Activated T-cell treated with anti-CD3 and anti-CD28 coated beads, Interleukin-2, amount 50 U/mL, for 72 hours (primary cell): ENCODE data around the gene SRPRA. TPM values are rescaled to one million over a fixed set of nuclear protein-coding genes. Genes with fewer than 3 reads are reported as not detected.
A peak's percentile ranks its signal among the peaks of the same experiment; 100 is the strongest.

Experiments used
- ATAC-seq, 2 donors: fragments of 150-1000 bp; cut with Tn5 transposase; replicated peaks in 1 of 2; 2 replicates each; pipeline ENCODE4 v1.10.0; 2021; ENCODE audit warnings: moderate library complexity in 2 of 2, mild to moderate bottlenecking in 1 of 2
- DNase-seq, 2 donors: peaks; one replicate each; pipeline ENCODE4 v3.0.0; 2021 to 2022; ENCODE audit warnings: mixed read lengths in 1 of 2
- H3K27ac Mint-ChIP-seq: one replicate; pipeline ENCODE4 v1.8.0; 2022; ENCODE audit warnings: mild to moderate bottlenecking, moderate library complexity, mixed read lengths
- H3K27me3 Mint-ChIP-seq: one replicate; pipeline ENCODE4 v1.8.0; 2022; ENCODE audit warnings: low read depth, mixed read lengths
- H3K36me3 Mint-ChIP-seq, 2 donors: one replicate each; pipeline ENCODE4 v1.8.0; 2022; ENCODE audit warnings: mixed read lengths in 2 of 2, mild to moderate bottlenecking in 1 of 2; ENCODE audit not compliant: insufficient read depth in 2 of 2
- H3K4me1 Mint-ChIP-seq: one replicate; pipeline ENCODE4 v1.8.0; 2022; ENCODE audit warnings: low read depth, mixed read lengths
- H3K4me3 Mint-ChIP-seq, 2 donors: one replicate each; pipeline ENCODE4 v1.8.0; 2022; ENCODE audit warnings: mild to moderate bottlenecking in 2 of 2, mixed read lengths in 2 of 2, moderate library complexity in 2 of 2
- H3K9me3 Mint-ChIP-seq, 2 donors: one replicate each; pipeline ENCODE4 v1.8.0; 2022; ENCODE audit warnings: mixed read lengths in 2 of 2
- total RNA-seq, 2 donors: library from RNA; stranded (reverse); gene quantifications; one replicate each; pipeline ENCODE4 v1.2.3, GENCODE V29; 2022

The SRPRA gene
- total RNA-seq, 2 donors from 2014 or later: 118 to 136 TPM

GRCh38 chr11:126253265-126253664 is 15.4 kb downstream of the SRPRA start:
- peaks cover 4% of the 10 kb centered on the region for H3K4me1 Mint-ChIP-seq
- H3K27ac Mint-ChIP-seq: no peak overlapping the region
- DNase-seq (no peak), ATAC-seq (no peak)
- no peak overlapping the region for H3K4me3 Mint-ChIP-seq
- no peaks in the 10 kb centered on the region for H3K9me3 Mint-ChIP-seq
- H3K27me3 Mint-ChIP-seq: no peaks in the 10 kb centered on the region
- peaks cover 0 to 7% of the 10 kb centered on the region in 2 donors for H3K36me3 Mint-ChIP-seq

GRCh38 chr11:126246636-126247035 is 22.1 kb downstream of the SRPRA start:
- Mint-ChIP-seq H3K9me3 (no peaks in the 10 kb centered on the region), H3K4me3 (no peak overlapping the region), H3K27me3 (no peaks in the 10 kb centered on the region), H3K4me1 (no peaks in the 10 kb centered on the region), H3K27ac (no peak overlapping the region), H3K36me3 (peaks cover 0 to 10% of the 10 kb centered on the region in 2 donors)
- ATAC-seq (no peak), DNase-seq (no peak)

DNA sequence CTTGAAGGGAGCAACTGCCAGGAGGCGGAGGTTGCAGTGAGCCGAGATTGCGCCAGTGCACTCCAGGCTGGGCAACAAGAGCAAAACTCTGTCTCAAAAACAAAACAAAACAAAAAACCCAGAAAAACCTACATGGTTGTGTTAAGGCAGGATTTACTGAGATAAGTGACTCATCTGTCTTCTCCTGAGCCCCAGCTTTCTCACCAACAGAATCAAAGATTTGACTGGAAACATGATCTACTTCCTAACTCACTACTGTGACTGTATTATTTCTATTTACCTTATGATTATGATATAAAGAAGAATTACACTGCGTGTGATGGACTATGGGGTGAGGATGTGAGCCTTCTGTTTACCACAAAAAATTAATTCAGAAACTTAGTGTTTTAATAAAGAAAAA is 35.3 kb downstream of the SRPRA start:
- H3K27ac Mint-ChIP-seq: no peak overlapping the region
- H3K27me3 Mint-ChIP-seq: no peaks in the 10 kb centered on the region
- no peaks in the 10 kb centered on the region for H3K4me1 Mint-ChIP-seq
- DNase-seq (no peak), ATAC-seq (peak in 1 of 2 donors; percentile 36)
- H3K4me3 Mint-ChIP-seq: no peak overlapping the region
- peaks cover 0 to 9% of the 10 kb centered on the region in 2 donors for H3K36me3 Mint-ChIP-seq
- H3K9me3 Mint-ChIP-seq: no peaks in the 10 kb centered on the region

- no peaks in the 10 kb centered on the region for H3K4me1 Mint-ChIP-seq
- H3K4me3 Mint-ChIP-seq: no peak overlapping the region
- H3K9me3 Mint-ChIP-seq: no peaks in the 10 kb centered on the region
- peaks cover 0 to 5% of the 10 kb centered on the region in 2 donors for H3K36me3 Mint-ChIP-seq
- H3K27ac Mint-ChIP-seq: no peak overlapping the region
- ATAC-seq (no peak), DNase-seq (no peak)
- no peaks in the 10 kb centered on the region for H3K27me3 Mint-ChIP-seq
These were observed 36.0 kb downstream of the SRPRA start for GRCh38 chr11:126232683-126233082.

DNA sequence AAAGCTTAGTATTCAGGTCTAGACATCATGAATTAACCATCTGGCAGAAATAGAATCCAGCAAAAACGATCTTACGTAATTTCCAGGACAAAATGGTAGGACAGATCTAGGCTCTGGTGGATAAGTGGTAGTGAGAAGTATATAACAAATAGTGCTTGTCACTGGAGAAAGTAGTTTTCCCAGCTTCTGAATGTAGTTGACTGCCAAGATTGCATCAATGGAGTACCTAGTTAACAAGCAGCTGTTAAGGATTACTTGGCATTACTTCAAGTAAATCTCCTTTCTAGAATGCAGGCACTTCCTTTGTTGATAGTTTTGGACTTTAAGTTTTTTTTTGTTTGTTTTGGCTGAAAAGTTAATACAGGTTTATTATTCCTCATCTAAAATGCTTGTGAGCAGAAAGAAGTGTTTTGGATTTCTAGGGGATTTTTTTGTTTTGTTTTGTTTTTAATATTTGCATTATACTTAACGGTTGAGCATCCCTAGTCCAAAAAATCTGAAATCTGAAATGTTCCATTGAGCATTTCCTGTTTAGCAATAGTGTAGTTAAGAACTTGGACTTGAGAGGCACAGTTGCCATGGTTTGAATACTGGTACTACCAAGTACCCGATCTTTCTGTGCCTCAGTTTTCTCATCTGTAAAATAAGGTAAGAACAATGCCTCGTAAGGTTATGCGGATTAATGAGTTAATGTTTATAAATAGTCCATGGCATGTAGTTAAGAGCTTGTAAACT is 36.8 kb downstream of the SRPRA start:
- no peak for ATAC-seq
- H3K9me3 Mint-ChIP-seq: no peaks in the 10 kb centered on the region
- no peak overlapping the region for H3K27ac Mint-ChIP-seq
- no peaks in the 10 kb centered on the region for H3K4me1 Mint-ChIP-seq
- no peaks in the 10 kb centered on the region for H3K27me3 Mint-ChIP-seq
- no peak overlapping the region for H3K4me3 Mint-ChIP-seq
- no peak for DNase-seq
- H3K36me3 Mint-ChIP-seq: peaks cover 0 to 5% of the 10 kb centered on the region in 2 donors

DNA sequence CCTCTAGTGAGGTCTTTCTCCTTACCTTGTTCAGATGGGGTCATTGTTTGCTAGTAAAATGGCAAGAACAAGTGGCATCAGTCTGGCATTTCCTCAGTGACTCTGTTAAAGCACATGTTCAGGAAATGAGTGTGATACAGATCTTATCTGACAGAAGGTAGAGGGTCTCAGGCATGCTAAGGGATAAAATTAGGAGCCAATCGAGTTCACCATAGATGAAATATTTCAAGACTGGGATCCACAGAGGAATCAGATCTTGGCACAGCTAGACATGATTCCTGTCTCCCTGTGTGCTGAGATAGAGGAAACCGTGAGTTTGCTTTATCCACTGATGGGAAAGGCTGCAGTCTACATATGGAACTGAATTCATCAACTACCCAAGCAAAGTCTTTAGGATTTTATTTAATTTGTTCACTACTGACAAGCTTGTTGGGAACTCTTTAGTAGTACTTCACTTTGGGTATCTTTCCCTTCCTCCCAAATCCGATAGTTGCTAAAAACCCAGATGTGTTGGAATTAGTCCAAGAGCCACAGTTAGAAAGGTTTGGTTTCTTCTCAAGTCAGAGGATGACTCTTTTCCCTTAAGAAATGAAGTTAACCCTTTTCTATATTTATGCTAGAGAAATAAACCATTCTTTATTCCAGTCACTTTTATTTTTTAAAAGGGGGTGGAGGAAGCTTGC is 38.7 kb downstream of the SRPRA start:
- no peaks in the 10 kb centered on the region for H3K4me1 Mint-ChIP-seq
- no peak overlapping the region for H3K4me3 Mint-ChIP-seq
- no peak overlapping the region for H3K27ac Mint-ChIP-seq
- DNase-seq (no peak), ATAC-seq (no peak)
- H3K9me3 Mint-ChIP-seq: peaks cover 0 to 4% of the 10 kb centered on the region in 2 donors
- H3K36me3 Mint-ChIP-seq: peaks cover 0 to 12% of the 10 kb centered on the region in 2 donors
- no peaks in the 10 kb centered on the region for H3K27me3 Mint-ChIP-seq

GRCh38 chr11:126226334-126227084 is 42.2 kb downstream of the SRPRA start:
- DNase-seq (no peak), ATAC-seq (no peak)
- no peaks in the 10 kb centered on the region for H3K4me1 Mint-ChIP-seq
- H3K36me3 Mint-ChIP-seq: peaks cover 0 to 12% of the 10 kb centered on the region in 2 donors
- no peaks in the 10 kb centered on the region for H3K27me3 Mint-ChIP-seq
- peaks cover 0 to 4% of the 10 kb centered on the region in 2 donors for H3K9me3 Mint-ChIP-seq
- no peak overlapping the region for H3K27ac Mint-ChIP-seq
- no peak overlapping the region for H3K4me3 Mint-ChIP-seq

GRCh38 chr11:126225295-126225665 is 43.4 kb downstream of the SRPRA start:
- Mint-ChIP-seq H3K4me3 (no peak overlapping the region), H3K4me1 (peaks cover 2% of the 10 kb centered on the region), H3K27ac (no peak overlapping the region), H3K27me3 (no peaks in the 10 kb centered on the region), H3K9me3 (peaks cover 0 to 4% of the 10 kb centered on the region in 2 donors), H3K36me3 (peaks cover 0 to 9% of the 10 kb centered on the region in 2 donors)
- ATAC-seq (no peak), DNase-seq (no peak)

- Mint-ChIP-seq H3K36me3 (peaks cover 0 to 9% of the 10 kb centered on the region in 2 donors), H3K27me3 (no peaks in the 10 kb centered on the region), H3K27ac (no peak overlapping the region), H3K9me3 (peaks cover 0 to 4% of the 10 kb centered on the region in 2 donors), H3K4me1 (peaks cover 6% of the 10 kb centered on the region), H3K4me3 (no peak overlapping the region)
- DNase-seq (no peak), ATAC-seq (no peak)
These were observed 43.9 kb downstream of the SRPRA start for GRCh38 chr11:126224647-126225294.

- no peak overlapping the region for H3K27ac Mint-ChIP-seq
- H3K27me3 Mint-ChIP-seq: no peaks in the 10 kb centered on the region
- H3K4me3 Mint-ChIP-seq: no peak overlapping the region
- ATAC-seq: no peak
- H3K9me3 Mint-ChIP-seq: no peaks in the 10 kb centered on the region
- H3K4me1 Mint-ChIP-seq: peaks cover 35% of the 10 kb centered on the region
- no peaks in the 10 kb centered on the region for H3K36me3 Mint-ChIP-seq
- no peak for DNase-seq
These were observed 49.1 kb downstream of the SRPRA start for GRCh38 chr11:126219547-126219946.

- Mint-ChIP-seq H3K36me3 (no peaks in the 10 kb centered on the region), H3K4me1 (peaks cover 51% of the 10 kb centered on the region), H3K27ac (no peak overlapping the region), H3K27me3 (no peaks in the 10 kb centered on the region), H3K9me3 (no peaks in the 10 kb centered on the region), H3K4me3 (no peak overlapping the region)
- no peak for DNase-seq
- ATAC-seq: no peak
These were observed 51.2 kb downstream of the SRPRA start for GRCh38 chr11:126217491-126217890.

DNA sequence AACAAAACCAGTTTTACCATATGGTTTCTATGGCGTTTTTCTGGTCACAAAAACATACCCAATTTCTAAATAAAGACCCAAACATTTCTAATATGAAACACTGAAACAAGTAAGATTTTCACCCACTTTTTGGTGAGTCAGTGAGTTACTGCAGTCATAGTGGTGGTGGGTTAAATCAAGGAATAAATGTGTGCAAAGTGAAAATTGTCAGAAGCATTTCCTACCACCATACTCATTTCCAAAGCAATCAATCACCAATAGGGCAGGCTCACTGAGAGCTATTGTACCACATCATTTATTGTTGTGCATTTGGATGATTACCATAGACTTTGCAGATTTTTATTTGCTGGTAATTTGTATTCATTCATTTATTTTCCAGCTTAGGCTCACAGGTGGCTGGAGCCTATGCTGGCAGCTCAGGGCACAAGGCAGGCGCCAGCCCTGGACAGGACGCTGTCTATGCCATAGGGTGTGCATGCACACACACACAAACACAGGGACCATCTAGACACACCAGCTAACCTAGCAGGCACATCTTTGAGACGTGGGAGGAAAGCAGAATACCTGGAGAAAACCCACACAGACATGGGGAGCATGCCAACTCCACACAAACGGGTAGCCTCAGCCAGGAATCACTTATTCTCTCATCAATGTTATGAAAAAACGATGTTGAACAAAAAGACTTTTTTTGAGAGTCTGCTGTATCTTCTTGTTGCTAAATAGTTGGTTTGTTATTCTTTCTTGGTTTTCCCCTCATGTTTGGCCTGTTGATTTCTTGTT is 52.0 kb downstream of the SRPRA start:
- H3K9me3 Mint-ChIP-seq: no peaks in the 10 kb centered on the region
- peak overlapping the region; percentile 16 for H3K27ac Mint-ChIP-seq
- peaks cover 58% of the 10 kb centered on the region for H3K4me1 Mint-ChIP-seq
- peak; percentile 73 to 79 for ATAC-seq
- H3K27me3 Mint-ChIP-seq: no peaks in the 10 kb centered on the region
- no peak for DNase-seq
- H3K4me3 Mint-ChIP-seq: peak overlapping the region in 1 of 2 donors; percentile 49
- H3K36me3 Mint-ChIP-seq: no peaks in the 10 kb centered on the region
